Brain microvascular endothelial cell (primary cell): ENCODE results near the gene FOXC1.

Source experiments
- DNase-seq: peaks from one replicate; pipeline ENCODE4 v3.0.0-alpha.2; 2020
- H3K27ac ChIP-seq: fragments of 250-450 bp; sonication (Bioruptor Pico); 2 replicates; pipeline ENCODE4 v1.5.1; 2020; ENCODE audit warnings: mild to moderate bottlenecking, moderate library complexity
- H3K27me3 ChIP-seq: fragments of 250-450 bp; sonication (Bioruptor Pico); replicated peaks from 2 replicates; pipeline ENCODE4 v1.5.1; 2020; ENCODE audit warnings: mild to moderate bottlenecking
- H3K36me3 ChIP-seq: fragments of 250-450 bp; sonication (Bioruptor Pico); replicated peaks from 2 replicates; pipeline ENCODE4 v1.5.1; 2020; ENCODE audit warnings: mild to moderate bottlenecking
- H3K4me3 ChIP-seq: 2 replicates; pipeline ENCODE4 v1.5.1; 2011; ENCODE audit warnings: low read depth, mild to moderate bottlenecking, control low read depth, low read length, moderate library complexity
- in situ Hi-C: cut with HindIII; loops from 2 replicates; pipeline ENCODE4 v1.10.0; 2017; ENCODE audit warnings: low sequenced_read_pairs, low pct_ligation_motif_present
- TF ChIP-seq, protein P1 (sequence below): IDR thresholded peaks from 2 replicates; pipeline ENCODE4 v1.5.1; 2011; ENCODE audit warnings: low read depth, mild to moderate bottlenecking, moderate library complexity, low read length, control low read depth, inconsistent platforms; ENCODE audit errors: missing control alignments

FOXC1 gene

DNA sequence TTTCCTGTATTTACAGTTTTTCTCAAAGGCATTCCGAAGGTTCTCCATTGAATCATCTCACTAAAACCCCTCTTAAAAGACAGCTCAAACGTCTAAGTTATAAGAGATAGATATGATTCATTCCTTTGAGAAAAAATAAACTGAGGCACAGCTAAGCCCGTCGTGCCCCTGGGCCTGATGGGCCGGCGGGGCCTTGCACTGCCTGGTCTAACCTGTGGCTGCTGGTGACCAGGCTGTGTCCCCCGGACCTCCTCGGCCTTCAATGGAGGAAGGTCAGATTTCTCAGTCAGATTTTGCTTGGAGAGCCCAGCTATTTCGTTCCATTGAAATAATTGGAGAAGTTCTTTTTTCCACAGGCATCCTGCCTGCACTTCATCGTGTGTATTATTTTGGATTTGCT lies 11.3 kb upstream of the FOXC1 start:
- in situ Hi-C loops: no loop called here
- TF ChIP-seq, protein P1, sequence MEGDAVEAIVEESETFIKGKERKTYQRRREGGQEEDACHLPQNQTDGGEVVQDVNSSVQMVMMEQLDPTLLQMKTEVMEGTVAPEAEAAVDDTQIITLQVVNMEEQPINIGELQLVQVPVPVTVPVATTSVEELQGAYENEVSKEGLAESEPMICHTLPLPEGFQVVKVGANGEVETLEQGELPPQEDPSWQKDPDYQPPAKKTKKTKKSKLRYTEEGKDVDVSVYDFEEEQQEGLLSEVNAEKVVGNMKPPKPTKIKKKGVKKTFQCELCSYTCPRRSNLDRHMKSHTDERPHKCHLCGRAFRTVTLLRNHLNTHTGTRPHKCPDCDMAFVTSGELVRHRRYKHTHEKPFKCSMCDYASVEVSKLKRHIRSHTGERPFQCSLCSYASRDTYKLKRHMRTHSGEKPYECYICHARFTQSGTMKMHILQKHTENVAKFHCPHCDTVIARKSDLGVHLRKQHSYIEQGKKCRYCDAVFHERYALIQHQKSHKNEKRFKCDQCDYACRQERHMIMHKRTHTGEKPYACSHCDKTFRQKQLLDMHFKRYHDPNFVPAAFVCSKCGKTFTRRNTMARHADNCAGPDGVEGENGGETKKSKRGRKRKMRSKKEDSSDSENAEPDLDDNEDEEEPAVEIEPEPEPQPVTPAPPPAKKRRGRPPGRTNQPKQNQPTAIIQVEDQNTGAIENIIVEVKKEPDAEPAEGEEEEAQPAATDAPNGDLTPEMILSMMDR: no peak
- H3K36me3 ChIP-seq: no peaks in the 10 kb centered on the region

DNA sequence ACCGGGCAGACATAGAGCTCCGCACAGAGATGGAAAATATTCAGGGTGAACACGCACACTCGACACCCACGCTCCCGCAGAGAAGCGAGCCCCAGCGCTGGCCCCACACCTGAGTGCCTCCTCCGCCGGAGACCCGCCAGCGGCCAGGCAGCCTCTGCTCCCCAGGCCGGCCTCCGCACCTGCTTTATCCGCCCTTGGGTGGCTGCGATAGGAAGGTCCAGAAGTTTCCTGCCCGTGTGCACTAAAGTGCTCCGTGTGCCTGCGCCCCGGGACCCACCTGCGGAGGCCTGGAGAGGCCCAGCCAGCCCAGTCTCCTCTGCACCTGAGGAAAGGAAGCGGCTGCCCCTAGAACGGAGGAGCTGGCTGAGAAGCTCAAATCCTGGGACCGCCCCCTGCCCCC lies 10.8 kb upstream of the FOXC1 start:
- Histone ChIP-seq H3K4me3 (no peak overlapping the region), H3K27ac (no peak overlapping the region), H3K36me3 (no peaks in the 10 kb centered on the region), H3K27me3 (peaks cover 22% of the 10 kb centered on the region)
- in situ Hi-C loops: no loop called here
- TF ChIP-seq, protein P1: no peak
- no peak for DNase-seq

More for the DNA sequence above, 11.3 kb upstream of the FOXC1 start:
- Histone ChIP-seq H3K27ac (no peak overlapping the region), H3K4me3 (no peak overlapping the region), H3K27me3 (peaks cover 24% of the 10 kb centered on the region)
- no peak for DNase-seq

GRCh38 chr6:1599469-1599868 lies 10.2 kb upstream of the FOXC1 start:
- TF ChIP-seq, protein P1: no peak
- Histone ChIP-seq H3K27me3 (peaks cover 19% of the 10 kb centered on the region), H3K4me3 (no peak overlapping the region), H3K27ac (no peak overlapping the region), H3K36me3 (no peaks in the 10 kb centered on the region)
- no peak for DNase-seq
- in situ Hi-C loops: no loop called here

GRCh38 chr6:1600063-1600763 lies 9.5 kb upstream of the FOXC1 start:
- in situ Hi-C loops: loop anchor here (25.0 kb wide), 2 partner anchors 512 to 762 kb away; no protein-coding TSS in a partner anchor
- DNase-seq: no peak
- Histone ChIP-seq H3K27me3 (peaks cover 26% of the 10 kb centered on the region), H3K36me3 (no peaks in the 10 kb centered on the region), H3K4me3 (no peak overlapping the region), H3K27ac (no peak overlapping the region)
- TF ChIP-seq, protein P1: no peak

- H3K4me3 ChIP-seq: no peak overlapping the region
- TF ChIP-seq, protein P1: no peak
- in situ Hi-C loops: loop anchor here (25.0 kb wide), 2 partner anchors 512 to 762 kb away; no protein-coding TSS in a partner anchor
- H3K27me3 ChIP-seq: peaks cover 29% of the 10 kb centered on the region
- H3K36me3 ChIP-seq: no peaks in the 10 kb centered on the region
- no peak for DNase-seq
- no peak overlapping the region for H3K27ac ChIP-seq
Measured at GRCh38 chr6:1600764-1601157, 9.0 kb upstream of the FOXC1 start.
